ENCODE data around the gene MEF2D.

Gene MEF2D

GRCh38 chr1:156490401-156491032 lies 10.1 kb downstream of the MEF2D start:
- Mint-ChIP-seq H3K36me3 (ENCODE audit: low read depth) (peaks cover 8% of the 10 kb centered on the region), H3K4me3 (peak overlapping the region; percentile 57 to 73 (median 71)), H3K27me3 (ENCODE audit: low read depth) (no peaks in the 10 kb centered on the region), H3K27ac (peak overlapping the region; percentile 43 to 80 (median 79)), H3K4me1 (peaks cover 90% of the 10 kb centered on the region), H3K9me3 (no peaks in the 10 kb centered on the region)
- peak in 2 of 3 experiments; percentile 17 to 19 for TF ChIP-seq CTCF (IDR thresholded peaks at IDR 0.05; ENCODE audit: unreplicated experiment in 3 of 3)

GRCh38 chr1:156489935-156490293 lies 10.7 kb downstream of the MEF2D start:
- H3K9me3 Mint-ChIP-seq = no peaks in the 10 kb centered on the region

GRCh38 chr1:156489166-156489934 lies 11.2 kb downstream of the MEF2D start:
- Mint-ChIP-seq H3K27ac (peak overlapping the region; percentile 80 to 93 (median 88)), H3K36me3 (ENCODE audit: low read depth) (peaks cover 4% of the 10 kb centered on the region), H3K4me1 (peaks cover 80% of the 10 kb centered on the region), H3K27me3 (ENCODE audit: low read depth) (no peaks in the 10 kb centered on the region), H3K9me3 (no peaks in the 10 kb centered on the region), H3K4me3 (peak overlapping the region; percentile 57 to 77 (median 72))
- TF ChIP-seq CTCF (IDR thresholded peaks at IDR 0.05; ENCODE audit: unreplicated experiment in 3 of 3) = no peak

More at GRCh38 chr1:156489935-156490293, 10.7 kb downstream of the MEF2D start:
- TF ChIP-seq CTCF (IDR thresholded peaks at IDR 0.05; ENCODE audit: unreplicated experiment in 3 of 3) = no peak
- H3K27me3 Mint-ChIP-seq (ENCODE audit: low read depth) = no peaks in the 10 kb centered on the region
- H3K36me3 Mint-ChIP-seq (ENCODE audit: low read depth) = peaks cover 5% of the 10 kb centered on the region
- H3K27ac Mint-ChIP-seq = peak overlapping the region; percentile 43 to 80 (median 79)
- peak overlapping the region; percentile 57 to 73 (median 71) for H3K4me3 Mint-ChIP-seq
- H3K4me1 Mint-ChIP-seq = peaks cover 84% of the 10 kb centered on the region

GRCh38 chr1:156488566-156489165 lies 11.9 kb downstream of the MEF2D start:
- Mint-ChIP-seq H3K36me3 (ENCODE audit: low read depth) (peaks cover 4% of the 10 kb centered on the region), H3K4me1 (peaks cover 79% of the 10 kb centered on the region), H3K27me3 (ENCODE audit: low read depth) (no peaks in the 10 kb centered on the region), H3K4me3 (peak overlapping the region in 2 of 3 experiments; percentile 46 to 77), H3K9me3 (no peaks in the 10 kb centered on the region), H3K27ac (peak overlapping the region; percentile 24 to 88 (median 80))
- no peak for TF ChIP-seq CTCF (IDR thresholded peaks at IDR 0.05; ENCODE audit: unreplicated experiment in 3 of 3)

DNA sequence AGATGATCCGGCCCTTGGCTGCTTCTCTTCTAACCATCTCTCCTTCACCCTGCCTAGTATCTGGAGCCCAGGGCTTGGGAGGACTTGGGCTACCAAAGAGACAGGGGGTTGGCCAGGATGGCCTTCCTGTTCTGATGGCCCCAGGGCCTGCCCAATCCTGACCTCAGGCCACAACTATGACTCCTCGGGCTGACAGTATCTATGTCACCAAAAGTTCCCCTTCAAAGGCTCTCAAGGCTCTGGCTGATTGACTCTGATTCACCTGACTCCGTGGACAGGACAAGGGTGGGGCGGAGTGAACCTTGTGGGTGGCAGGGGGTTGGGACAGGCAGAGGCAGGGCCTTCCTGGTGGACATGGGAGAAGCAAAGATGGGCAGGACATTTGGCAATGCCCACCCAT lies 12.7 kb downstream of the MEF2D start:
- TF ChIP-seq CTCF (IDR thresholded peaks at IDR 0.05; ENCODE audit: unreplicated experiment in 3 of 3) = no peak
- Mint-ChIP-seq H3K27me3 (ENCODE audit: low read depth) (no peaks in the 10 kb centered on the region), H3K4me1 (peaks cover 71% of the 10 kb centered on the region), H3K9me3 (no peaks in the 10 kb centered on the region), H3K27ac (peak overlapping the region in 1 of 3 experiments; percentile 80), H3K36me3 (ENCODE audit: low read depth) (peaks cover 7% of the 10 kb centered on the region), H3K4me3 (no peak overlapping the region)
